Caco-2 (cell line): Measurements from ENCODE around the gene SPTBN1. TPM values are rescaled to one million over a fixed set of nuclear protein-coding genes. Genes with fewer than 3 reads are reported as not detected.

ENCODE experiments used
- BruUV-seq: library from RNA; stranded (reverse); fragments of 400-500 nt; replicated peaks from 2 replicates; lab custom pipeline; 2021; lab: Mats Ljungman, UMichigan
- CTCF ChIA-PET: fragments of 300-600 bp; sonication (Branson Sonifier 250); formaldehyde crosslinking; loops from one replicate; lab custom pipeline; 2022; ENCODE audit warnings: antibody characterized with exemption; lab: Charles Lee
- POLR2A ChIA-PET: fragments of 300-600 bp; sonication (Branson Sonifier 250); formaldehyde crosslinking; loops from one replicate; lab custom pipeline; 2022; ENCODE audit warnings: antibody characterized with exemption; lab: Charles Lee
- DNase-seq, 2 experiments: peaks; one replicate each; pipeline versions ENCODE4 v3.0.0 to v3.0.0-alpha.2; 2020 to 2022
- H3K27me3 ChIP-seq: replicated peaks from 2 replicates; pipeline ENCODE4 v1.6.0; 2011; ENCODE audit warnings: low read length; ENCODE audit not compliant: control insufficient read depth, insufficient read depth
- H3K36me3 ChIP-seq: 2 replicates; pipeline ENCODE4 v1.5.1; 2011; ENCODE audit warnings: low read length; ENCODE audit not compliant: control insufficient read depth, insufficient read depth
- H3K4me1 ChIP-seq: fragments of 250-450 bp; sonication (Bioruptor Pico); 2 replicates; pipeline ENCODE4 v1.5.1; 2020; ENCODE audit warnings: mild to moderate bottlenecking
- H3K4me3 ChIP-seq: 2 replicates; pipeline ENCODE4 v1.5.1; 2011; ENCODE audit warnings: low read depth, mild to moderate bottlenecking, control low read depth, low read length
- H3K9me3 ChIP-seq: fragments of 250-450 bp; sonication (Bioruptor Pico); 2 replicates; pipeline ENCODE4 v1.5.1; 2020; ENCODE audit warnings: mild to moderate bottlenecking, moderate library complexity
- H3K27ac Mint-ChIP-seq: one replicate; pipeline ENCODE4 v1.8.0; 2022; ENCODE audit warnings: mixed read lengths; ENCODE audit not compliant: unreplicated experiment
- H3K27me3 Mint-ChIP-seq: one replicate; pipeline ENCODE4 v1.8.0; 2022; ENCODE audit warnings: mixed read lengths; ENCODE audit not compliant: insufficient read depth, unreplicated experiment
- H3K36me3 Mint-ChIP-seq: one replicate; pipeline ENCODE4 v1.8.0; 2022; ENCODE audit warnings: mild to moderate bottlenecking, mixed read lengths; ENCODE audit not compliant: insufficient read depth, unreplicated experiment
- H3K4me1 Mint-ChIP-seq: one replicate; pipeline ENCODE4 v1.8.0; 2022; ENCODE audit warnings: low read depth, mixed read lengths; ENCODE audit not compliant: unreplicated experiment
- H3K4me3 Mint-ChIP-seq: one replicate; pipeline ENCODE4 v1.8.0; 2022; ENCODE audit warnings: mild to moderate bottlenecking, moderate library complexity, mixed read lengths; ENCODE audit not compliant: unreplicated experiment
- H3K9me3 Mint-ChIP-seq: one replicate; pipeline ENCODE4 v1.8.0; 2022; ENCODE audit warnings: mixed read lengths; ENCODE audit not compliant: unreplicated experiment
- intact Hi-C: fragments of 100-400 bp; cut with micrococcal nuclease; formaldehyde crosslinking; loops from one replicate; pipeline ENCODE4 v1.10.0; 2022; ENCODE audit not compliant: unreplicated experiment
- total RNA-seq: library from RNA; stranded (reverse); gene quantifications from 2 replicates; pipeline ENCODE4 v1.2.3, GENCODE V29; 2022
- TF ChIP-seq, protein P1 (sequence below), 2 experiments: fragments of 200-600 bp in 1 of 2; IDR thresholded peaks; 1 replicate in 1 of 2; 2 replicates in 1 of 2; pipeline versions ENCODE4 v1.5.1 to v1.8.0; 2011 to 2022; ENCODE audit warnings: antibody characterized with exemption in 1 of 2, control low read depth in 1 of 2, inconsistent platforms in 1 of 2, low read depth in 1 of 2, low read length in 1 of 2, mild to moderate bottlenecking in 1 of 2, moderate library complexity in 1 of 2; ENCODE audit not compliant: insufficient read depth in 1 of 2, severe bottlenecking in 1 of 2, unreplicated experiment in 1 of 2

Gene SPTBN1
- total RNA-seq, 1 experiment from 2014 or later, result 361 TPM

DNA sequence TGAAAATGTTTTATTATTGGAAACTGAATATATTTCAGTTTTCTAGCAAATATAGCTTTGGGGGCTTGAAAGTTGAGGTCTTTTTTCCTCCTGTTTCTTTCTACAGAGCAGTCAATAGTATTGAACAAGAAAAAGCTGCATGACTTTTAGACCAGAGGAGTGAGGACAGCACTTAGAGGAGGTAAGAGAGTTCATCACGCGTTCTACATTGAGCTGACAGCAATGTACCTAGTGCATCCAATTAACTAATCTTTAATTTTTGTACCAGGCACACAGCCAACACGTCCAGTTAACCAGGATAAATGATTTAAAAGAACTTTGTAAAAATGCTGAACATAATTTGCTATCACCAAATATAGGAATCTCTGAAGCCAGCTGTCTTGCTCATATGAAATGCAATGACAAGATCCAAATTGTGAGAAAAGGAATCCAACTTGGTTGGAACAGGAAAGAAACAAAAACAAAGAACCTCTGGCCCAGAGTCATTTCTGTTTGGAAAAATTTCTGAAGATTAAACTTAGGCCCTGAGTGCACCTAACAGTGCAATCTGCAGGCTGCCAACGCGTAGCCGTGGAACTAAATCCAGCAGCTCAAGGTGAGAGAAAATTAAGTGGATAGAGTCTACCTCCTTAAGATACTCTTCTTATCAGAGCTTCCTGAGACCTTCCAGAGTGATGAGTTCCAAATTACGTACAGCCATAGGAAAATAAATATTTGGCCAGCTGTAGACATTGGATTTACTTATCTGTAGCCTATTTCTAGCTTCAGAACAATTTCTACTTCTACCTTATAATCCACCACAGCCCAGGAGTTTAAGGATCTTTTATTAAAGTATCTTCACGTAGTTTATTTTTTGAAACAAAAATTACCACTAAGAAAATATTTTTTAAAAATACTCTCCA, 20.6 kb upstream of the SPTBN1 start:
- DNase-seq, result no peak
- BruUV-seq, result no TSS peak
- no peaks in the 10 kb centered on the region for H3K9me3 ChIP-seq
- Mint-ChIP-seq H3K4me3 (no peak overlapping the region), H3K9me3 (no peaks in the 10 kb centered on the region), H3K36me3 (no peaks in the 10 kb centered on the region), H3K27ac (no peak overlapping the region), H3K4me1 (no peaks in the 10 kb centered on the region), H3K27me3 (no peaks in the 10 kb centered on the region)
- ChIA-PET CTCF (interaction anchor here (0.5 kb wide), 1 partner anchor 1987 kb away, joined by 3 read pairs; no protein-coding TSS in a partner anchor), POLR2A (no interaction called here)
- H3K27me3 ChIP-seq, result no peaks in the 10 kb centered on the region
- TF ChIP-seq, protein P1, sequence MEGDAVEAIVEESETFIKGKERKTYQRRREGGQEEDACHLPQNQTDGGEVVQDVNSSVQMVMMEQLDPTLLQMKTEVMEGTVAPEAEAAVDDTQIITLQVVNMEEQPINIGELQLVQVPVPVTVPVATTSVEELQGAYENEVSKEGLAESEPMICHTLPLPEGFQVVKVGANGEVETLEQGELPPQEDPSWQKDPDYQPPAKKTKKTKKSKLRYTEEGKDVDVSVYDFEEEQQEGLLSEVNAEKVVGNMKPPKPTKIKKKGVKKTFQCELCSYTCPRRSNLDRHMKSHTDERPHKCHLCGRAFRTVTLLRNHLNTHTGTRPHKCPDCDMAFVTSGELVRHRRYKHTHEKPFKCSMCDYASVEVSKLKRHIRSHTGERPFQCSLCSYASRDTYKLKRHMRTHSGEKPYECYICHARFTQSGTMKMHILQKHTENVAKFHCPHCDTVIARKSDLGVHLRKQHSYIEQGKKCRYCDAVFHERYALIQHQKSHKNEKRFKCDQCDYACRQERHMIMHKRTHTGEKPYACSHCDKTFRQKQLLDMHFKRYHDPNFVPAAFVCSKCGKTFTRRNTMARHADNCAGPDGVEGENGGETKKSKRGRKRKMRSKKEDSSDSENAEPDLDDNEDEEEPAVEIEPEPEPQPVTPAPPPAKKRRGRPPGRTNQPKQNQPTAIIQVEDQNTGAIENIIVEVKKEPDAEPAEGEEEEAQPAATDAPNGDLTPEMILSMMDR (IDR thresholded peaks at IDR 0.05; ENCODE audit: insufficient read depth in 1 of 2, low read depth in 1 of 2, low read length in 1 of 2, severe bottlenecking in 1 of 2, unreplicated experiment in 1 of 2), result no peak
- H3K4me3 ChIP-seq, result no peak overlapping the region
- H3K36me3 ChIP-seq, result no peaks in the 10 kb centered on the region
- intact Hi-C loops, result no loop called here
- no peaks in the 10 kb centered on the region for H3K4me1 ChIP-seq

DNA sequence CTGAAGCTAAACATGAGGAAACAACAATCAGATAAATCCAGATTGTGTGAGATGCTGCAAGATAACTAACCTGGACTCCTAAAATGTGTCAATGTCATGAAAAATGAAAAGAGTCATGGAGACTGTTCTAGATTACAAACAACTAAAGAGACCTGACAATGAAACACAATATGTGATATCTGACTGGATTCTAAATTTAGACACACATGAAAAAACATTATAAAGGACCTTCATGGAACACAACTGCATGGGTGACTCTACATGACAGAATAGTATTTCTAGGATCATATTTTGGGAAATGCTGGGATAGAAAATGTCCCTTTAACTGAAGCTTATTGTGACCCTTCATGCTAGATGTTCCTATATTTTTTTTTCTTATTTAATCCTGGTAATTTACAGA, 18.5 kb upstream of the SPTBN1 start:
- H3K27ac Mint-ChIP-seq, result no peak overlapping the region
- POLR2A ChIA-PET, result no interaction called here
- no peaks in the 10 kb centered on the region for H3K36me3 ChIP-seq
- BruUV-seq, result no TSS peak
- H3K27me3 ChIP-seq, result no peaks in the 10 kb centered on the region
- no peaks in the 10 kb centered on the region for H3K9me3 Mint-ChIP-seq
- CTCF ChIA-PET, result no interaction called here
- H3K9me3 ChIP-seq, result no peaks in the 10 kb centered on the region
- no peak for DNase-seq
- H3K4me3 Mint-ChIP-seq, result no peak overlapping the region
- TF ChIP-seq, protein P1 (IDR thresholded peaks at IDR 0.05; ENCODE audit: insufficient read depth in 1 of 2, low read depth in 1 of 2, low read length in 1 of 2, severe bottlenecking in 1 of 2, unreplicated experiment in 1 of 2), result no peak
- no peak overlapping the region for H3K4me3 ChIP-seq
- intact Hi-C loops, result no loop called here
- no peaks in the 10 kb centered on the region for H3K4me1 ChIP-seq
- H3K27me3 Mint-ChIP-seq, result no peaks in the 10 kb centered on the region
- H3K36me3 Mint-ChIP-seq, result no peaks in the 10 kb centered on the region
- no peaks in the 10 kb centered on the region for H3K4me1 Mint-ChIP-seq

DNA sequence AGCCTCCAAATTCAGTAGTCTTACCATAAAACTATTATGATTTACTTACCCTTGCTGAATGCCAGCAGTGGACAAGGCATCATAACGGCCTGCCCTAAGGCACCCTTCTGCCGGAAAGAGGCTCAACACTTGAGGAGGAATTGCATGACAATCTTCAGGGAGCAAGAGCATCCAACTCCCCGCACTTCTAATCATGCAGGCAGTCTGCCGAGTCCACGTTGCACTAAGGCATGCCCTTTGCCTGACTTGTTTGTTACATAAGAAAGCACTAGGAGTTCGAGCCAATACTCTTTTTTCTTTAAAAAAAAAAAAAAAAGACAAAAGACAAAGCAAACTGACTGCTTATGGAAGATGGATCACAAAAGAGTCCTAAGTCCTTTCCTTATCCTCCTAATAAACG, 17.9 kb upstream of the SPTBN1 start:
- H3K4me1 ChIP-seq, result no peaks in the 10 kb centered on the region
- H3K27ac Mint-ChIP-seq, result no peak overlapping the region
- H3K36me3 Mint-ChIP-seq, result no peaks in the 10 kb centered on the region
- ChIA-PET POLR2A (no interaction called here), CTCF (no interaction called here)
- no peak for DNase-seq
- H3K27me3 ChIP-seq, result no peaks in the 10 kb centered on the region
- no peaks in the 10 kb centered on the region for H3K4me1 Mint-ChIP-seq
- no peaks in the 10 kb centered on the region for H3K9me3 Mint-ChIP-seq
- no peaks in the 10 kb centered on the region for H3K9me3 ChIP-seq
- TF ChIP-seq, protein P1 (IDR thresholded peaks at IDR 0.05; ENCODE audit: insufficient read depth in 1 of 2, low read depth in 1 of 2, low read length in 1 of 2, severe bottlenecking in 1 of 2, unreplicated experiment in 1 of 2), result no peak
- no peak overlapping the region for H3K4me3 Mint-ChIP-seq
- H3K36me3 ChIP-seq, result no peaks in the 10 kb centered on the region
- intact Hi-C loops, result no loop called here
- BruUV-seq, result no TSS peak
- no peaks in the 10 kb centered on the region for H3K27me3 Mint-ChIP-seq
- H3K4me3 ChIP-seq, result no peak overlapping the region
